Neural progenitor cell (in vitro differentiated cells): ENCODE data around the gene FBL.

Source experiments
- CTCF ChIP-seq: fragments of 200-600 bp; sonication (generic); IDR thresholded peaks from 2 replicates; pipeline ENCODE4 v1.5.1; 2017; ENCODE audit warnings: antibody characterized with exemption, mild to moderate bottlenecking
- EZH2 ChIP-seq: fragments of 200-600 bp; sonication (generic); IDR thresholded peaks from 2 replicates; pipeline ENCODE4 v1.6.1; 2017; ENCODE audit warnings: antibody characterized with exemption, mild to moderate bottlenecking, moderate library complexity
- EZH2phosphoT487 ChIP-seq: fragments of 200-600 bp; sonication (generic); IDR thresholded peaks from 2 replicates; pipeline ENCODE4 v1.6.1; 2017; ENCODE audit warnings: antibody characterized with exemption

GRCh38 chr19:39788244-39788643 lies 57.9 kb downstream of the FBL start:
- TF ChIP-seq CTCF: no peak
- no peak for TF ChIP-seq EZH2
- no peak for TF ChIP-seq EZH2phosphoT487
